ENCODE data around the gene NOL3. TPM values are rescaled to one million over a fixed set of nuclear protein-coding genes. Genes with fewer than 3 reads are reported as not detected.

Gene NOL3
- total and polyA plus RNA-seq, 4 donors, result 3.0 to 18.0 (median 10.7) TPM

- Histone ChIP-seq H3K27ac (ENCODE audit: low read depth in 1 of 2, low read length in 2 of 2) (no peak overlapping the region), H3K4me3 (ENCODE audit: low read depth in 1 of 3, low read length in 3 of 3) (no peak overlapping the region), H3K4me1 (ENCODE audit: control insufficient read depth in 4 of 4, insufficient read depth in 4 of 4, low read length in 3 of 4) (peaks cover 14 to 24% (median 18%) of the 10 kb centered on the region in 4 donors), H3K9ac (ENCODE audit: low read depth in 1 of 2, low read length in 2 of 2) (no peak overlapping the region), H3K36me3 (ENCODE audit: control insufficient read depth in 4 of 4, insufficient read depth in 3 of 4, low read depth in 1 of 4, low read length in 3 of 4) (peaks cover 0 to 23% (median 5%) of the 10 kb centered on the region in 4 donors), H3K27me3 (ENCODE audit: control insufficient read depth in 4 of 4, insufficient read depth in 4 of 4, low read length in 3 of 4) (no peaks in the 10 kb centered on the region), H3K9me3 (ENCODE audit: control insufficient read depth in 4 of 4, low read length in 3 of 4) (no peaks in the 10 kb centered on the region)
- 97% methylated on average over 3 of the region's 3 CpGs for WGBS
- no peak for DNase-seq (ENCODE audit: low spot score)
- TF ChIP-seq JUND (IDR thresholded peaks at IDR 0.05) (no peak), EGR1 (IDR thresholded peaks at IDR 0.05; ENCODE audit: low read depth in 2 of 2) (no peak), FOXA1 (IDR thresholded peaks at IDR 0.05) (no peak), FOXA2 (IDR thresholded peaks at IDR 0.05) (no peak), MAX (IDR thresholded peaks at IDR 0.05) (no peak), REST (IDR thresholded peaks at IDR 0.05) (no peak), ZBTB33 (IDR thresholded peaks at IDR 0.05) (no peak), HNF4A (conservative IDR thresholded peaks at IDR 0.05) (no peak), YY1 (IDR thresholded peaks at IDR 0.05) (no peak), GABPA (IDR thresholded peaks at IDR 0.05 in 1 of 2, conservative IDR thresholded peaks at IDR 0.05 in 1 of 2) (no peak), RXRA (IDR thresholded peaks at IDR 0.05) (no peak), RAD21 (IDR thresholded peaks at IDR 0.05) (no peak), TAF1 (conservative IDR thresholded peaks at IDR 0.05) (no peak), NR2F2 (IDR thresholded peaks at IDR 0.05) (no peak), SP1 (IDR thresholded peaks at IDR 0.05) (no peak), HNF4G (IDR thresholded peaks at IDR 0.05) (no peak), CTCF (IDR thresholded peaks at IDR 0.05; ENCODE audit: low read depth, low read length, missing input control) (no peak)
- TF ChIP-seq, protein P1, sequence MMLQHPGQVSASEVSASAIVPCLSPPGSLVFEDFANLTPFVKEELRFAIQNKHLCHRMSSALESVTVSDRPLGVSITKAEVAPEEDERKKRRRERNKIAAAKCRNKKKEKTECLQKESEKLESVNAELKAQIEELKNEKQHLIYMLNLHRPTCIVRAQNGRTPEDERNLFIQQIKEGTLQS (IDR thresholded peaks at IDR 0.05), result no peak
Measured at GRCh38 chr16:67206838-67207248, 36.5 kb downstream of the NOL3 start.

Measured in liver (tissue), 9 donors.